Effector memory CD8-positive, alpha-beta T cell (primary cell): ENCODE measurements around the gene CDK19.
A peak's percentile ranks its signal among the peaks of the same experiment; 100 is the strongest.

Experiments used
- ATAC-seq: fragments of 150-1000 bp; cut with Tn5 transposase; replicated peaks from 2 replicates; pipeline ENCODE4 v1.10.0; 2021; ENCODE audit warnings: mild to moderate bottlenecking, moderate library complexity
- DNase-seq, 3 experiments: peaks; one replicate each; pipeline ENCODE4 v3.0.0; 2021
- H3K27ac Mint-ChIP-seq, 2 donors: one replicate each; pipeline ENCODE4 v1.8.0; 2022; ENCODE audit warnings: mild to moderate bottlenecking in 2 of 2, mixed read lengths in 2 of 2, moderate library complexity in 2 of 2
- H3K27me3 Mint-ChIP-seq, 2 donors: one replicate each; pipeline ENCODE4 v1.8.0; 2022; ENCODE audit warnings: mixed read lengths in 2 of 2
- H3K36me3 Mint-ChIP-seq: one replicate; pipeline ENCODE4 v1.8.0; 2022; ENCODE audit warnings: mild to moderate bottlenecking, moderate library complexity, mixed read lengths; ENCODE audit not compliant: insufficient read depth
- H3K4me1 Mint-ChIP-seq, 2 donors: one replicate each; pipeline ENCODE4 v1.8.0; 2022; ENCODE audit warnings: low read depth in 2 of 2, mixed read lengths in 2 of 2
- H3K4me3 Mint-ChIP-seq, 2 donors: one replicate each; pipeline ENCODE4 v1.8.0; 2022; ENCODE audit warnings: mild to moderate bottlenecking in 2 of 2, mixed read lengths in 2 of 2, moderate library complexity in 2 of 2
- H3K9me3 Mint-ChIP-seq, 2 donors: one replicate each; pipeline ENCODE4 v1.8.0; 2022; ENCODE audit warnings: mixed read lengths in 2 of 2

Gene CDK19

DNA sequence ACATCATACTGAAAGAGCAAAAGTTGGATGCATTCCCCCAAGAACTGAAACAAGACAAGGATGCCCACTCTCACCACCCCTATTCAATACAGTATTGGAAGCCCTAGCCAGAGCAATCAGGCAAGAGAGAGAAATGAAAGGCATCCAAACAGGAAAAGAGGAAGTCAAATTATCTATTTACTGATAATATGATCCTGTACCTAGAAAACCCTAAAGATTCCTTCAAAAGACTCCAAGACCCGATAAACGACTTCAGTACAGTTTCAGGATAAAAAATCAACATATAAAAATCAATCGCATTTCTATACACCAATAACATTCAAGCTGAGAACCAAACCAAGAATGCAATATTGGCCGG, 14.5 kb downstream of the CDK19 start:
- Mint-ChIP-seq H3K9me3 (no peaks in the 10 kb centered on the region), H3K4me1 (peaks cover 6 to 23% of the 10 kb centered on the region in 2 donors), H3K27ac (no peak overlapping the region), H3K4me3 (no peak overlapping the region), H3K27me3 (no peaks in the 10 kb centered on the region), H3K36me3 (peaks cover 2% of the 10 kb centered on the region)
- DNase-seq (no peak), ATAC-seq (no peak)

DNA sequence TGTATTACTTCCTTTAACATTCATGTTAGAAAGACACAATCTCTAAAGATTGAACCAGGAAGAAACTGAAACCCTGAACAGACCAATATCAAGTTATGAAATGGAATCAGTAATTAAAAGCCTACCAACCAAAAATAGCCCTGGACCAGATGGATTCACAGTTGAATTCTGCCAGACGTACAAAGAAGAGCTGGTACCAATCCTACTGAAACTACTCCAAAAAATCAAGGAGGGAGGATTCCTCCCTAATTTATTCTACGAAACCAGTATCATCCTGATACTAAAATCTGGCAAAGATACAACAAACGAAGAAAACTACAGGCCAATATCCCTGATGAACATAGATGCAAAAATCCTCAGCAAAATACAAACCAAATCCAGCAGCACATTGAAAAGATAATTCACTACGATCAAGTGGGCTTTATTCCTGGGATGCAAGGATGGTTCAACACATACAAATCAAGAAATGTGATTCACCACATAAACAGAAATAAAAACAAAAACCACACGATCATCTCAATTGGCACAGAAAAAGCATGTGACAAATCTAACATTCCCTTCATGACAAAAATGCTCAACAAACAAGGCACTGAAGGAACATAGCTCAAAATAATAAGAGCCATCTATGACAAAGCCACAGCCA, 15.0 kb downstream of the CDK19 start:
- H3K27ac Mint-ChIP-seq: no peak overlapping the region
- peaks cover 6 to 23% of the 10 kb centered on the region in 2 donors for H3K4me1 Mint-ChIP-seq
- no peak overlapping the region for H3K4me3 Mint-ChIP-seq
- no peaks in the 10 kb centered on the region for H3K27me3 Mint-ChIP-seq
- no peak for ATAC-seq
- no peaks in the 10 kb centered on the region for H3K9me3 Mint-ChIP-seq
- H3K36me3 Mint-ChIP-seq: peaks cover 3% of the 10 kb centered on the region
- DNase-seq: no peak

DNA sequence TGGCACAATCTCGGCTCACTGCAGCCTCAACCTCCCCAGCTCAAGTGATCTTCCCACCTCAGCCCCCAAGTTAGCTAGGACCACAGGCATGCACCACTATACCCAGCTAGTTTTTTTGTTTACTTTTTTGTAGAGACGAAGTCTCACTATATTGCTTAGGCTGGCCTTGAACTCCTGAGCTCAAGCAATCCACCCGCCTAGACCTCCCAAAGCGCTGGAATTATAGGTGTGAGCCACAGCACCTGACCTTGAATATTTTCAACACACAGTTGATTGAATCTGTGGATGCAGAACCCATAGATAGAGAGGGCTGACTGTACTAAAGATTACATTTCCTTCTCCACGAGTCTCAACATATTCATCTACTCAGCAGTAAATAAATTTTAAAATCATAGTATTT, 15.6 kb downstream of the CDK19 start:
- Mint-ChIP-seq H3K36me3 (peaks cover 3% of the 10 kb centered on the region), H3K4me3 (no peak overlapping the region), H3K27ac (no peak overlapping the region), H3K4me1 (peaks cover 6 to 19% of the 10 kb centered on the region in 2 donors), H3K9me3 (no peaks in the 10 kb centered on the region), H3K27me3 (no peaks in the 10 kb centered on the region)
- DNase-seq: no peak
- no peak for ATAC-seq

DNA sequence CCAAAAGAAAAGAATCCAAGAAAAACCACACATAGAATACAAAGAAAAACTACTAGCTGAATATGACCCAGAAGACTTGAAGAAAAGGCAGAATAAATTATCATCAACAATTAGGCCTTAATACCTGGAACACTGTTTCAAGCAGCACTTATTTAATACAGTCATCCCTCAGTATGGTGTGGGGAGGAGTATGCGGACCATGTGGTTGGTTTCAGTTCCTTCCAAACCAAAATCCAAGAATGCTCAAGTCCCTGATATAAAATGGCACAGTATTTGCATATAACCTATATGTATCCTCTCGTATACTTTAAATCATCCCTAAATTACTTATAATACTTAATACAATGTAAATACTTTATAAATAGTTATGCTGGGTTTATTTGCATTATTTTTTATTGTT, 16.1 kb downstream of the CDK19 start:
- Mint-ChIP-seq H3K27ac (no peak overlapping the region), H3K9me3 (no peaks in the 10 kb centered on the region), H3K36me3 (peaks cover 3% of the 10 kb centered on the region), H3K27me3 (no peaks in the 10 kb centered on the region), H3K4me3 (no peak overlapping the region), H3K4me1 (peaks cover 6 to 19% of the 10 kb centered on the region in 2 donors)
- DNase-seq: no peak
- no peak for ATAC-seq

DNA sequence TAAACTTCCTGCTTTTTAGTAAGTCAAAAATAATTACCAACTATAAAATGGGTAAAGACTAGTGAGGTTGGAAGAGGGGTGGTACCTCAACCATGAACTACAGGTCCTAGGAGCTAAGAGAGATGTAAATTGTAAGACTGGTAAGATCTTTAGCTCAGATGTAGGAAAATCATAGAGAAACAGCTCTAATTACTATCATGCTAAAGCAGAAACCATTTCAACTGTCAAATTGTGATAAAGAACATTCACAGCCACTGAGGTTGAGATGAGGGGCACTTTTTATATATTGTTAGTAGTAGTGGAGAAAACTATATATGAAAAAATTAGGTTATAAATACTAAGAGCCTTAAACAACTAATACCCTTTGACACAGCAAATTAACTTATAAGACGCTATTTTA, 20.0 kb downstream of the CDK19 start:
- no peak overlapping the region for H3K27ac Mint-ChIP-seq
- no peaks in the 10 kb centered on the region for H3K27me3 Mint-ChIP-seq
- ATAC-seq (no peak), DNase-seq (no peak)
- H3K9me3 Mint-ChIP-seq: no peaks in the 10 kb centered on the region
- H3K4me3 Mint-ChIP-seq: no peak overlapping the region
- H3K4me1 Mint-ChIP-seq: peaks cover 5 to 7% of the 10 kb centered on the region in 2 donors
- peaks cover 3% of the 10 kb centered on the region for H3K36me3 Mint-ChIP-seq

DNA sequence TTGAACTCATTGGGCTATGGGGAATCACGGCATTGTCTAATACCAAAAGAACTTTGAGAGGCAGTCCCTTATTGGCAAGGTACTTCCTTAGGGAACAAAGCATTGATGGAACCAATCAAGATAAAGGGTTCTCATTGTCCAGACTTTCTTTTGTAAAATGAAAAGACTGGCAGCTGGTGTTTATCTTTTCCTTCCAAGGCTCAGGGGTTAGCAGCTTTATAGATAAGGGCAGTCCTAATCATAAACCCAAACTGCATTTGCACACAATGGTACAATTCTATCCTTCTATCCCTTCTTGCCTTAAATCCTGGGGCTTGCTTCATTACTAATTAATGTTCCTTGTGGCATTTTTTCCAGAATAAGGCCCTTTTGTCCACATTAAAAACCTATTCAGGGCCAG, 28.6 kb downstream of the CDK19 start:
- ATAC-seq (no peak), DNase-seq (no peak)
- no peak overlapping the region for H3K27ac Mint-ChIP-seq
- H3K27me3 Mint-ChIP-seq: no peaks in the 10 kb centered on the region
- peaks cover 25 to 36% of the 10 kb centered on the region in 2 donors for H3K4me1 Mint-ChIP-seq
- no peak overlapping the region for H3K4me3 Mint-ChIP-seq
- no peaks in the 10 kb centered on the region for H3K9me3 Mint-ChIP-seq
- H3K36me3 Mint-ChIP-seq: no peaks in the 10 kb centered on the region

DNA sequence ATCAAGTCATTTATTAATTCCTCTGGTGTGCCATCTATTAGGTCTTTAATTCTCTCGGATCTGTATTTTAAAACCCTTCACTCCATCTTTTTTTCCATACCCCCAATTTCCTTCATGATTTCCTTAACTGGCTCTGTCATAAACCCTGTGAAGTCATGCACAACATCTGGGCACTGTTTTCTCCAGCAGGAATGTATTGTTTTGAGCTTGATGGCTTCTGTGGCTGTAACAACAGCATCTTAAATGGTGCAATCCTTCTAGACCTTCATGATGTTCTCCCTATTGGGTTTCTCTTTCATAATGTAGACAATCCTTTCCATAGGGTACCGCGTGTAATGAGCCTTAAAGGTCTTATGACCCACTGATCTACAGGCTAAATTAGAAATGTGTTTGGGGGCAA, 29.0 kb downstream of the CDK19 start:
- no peak overlapping the region for H3K27ac Mint-ChIP-seq
- H3K9me3 Mint-ChIP-seq: no peaks in the 10 kb centered on the region
- ATAC-seq (no peak), DNase-seq (no peak)
- H3K4me1 Mint-ChIP-seq: peaks cover 29 to 40% of the 10 kb centered on the region in 2 donors
- no peak overlapping the region for H3K4me3 Mint-ChIP-seq
- H3K27me3 Mint-ChIP-seq: no peaks in the 10 kb centered on the region
- no peaks in the 10 kb centered on the region for H3K36me3 Mint-ChIP-seq

DNA sequence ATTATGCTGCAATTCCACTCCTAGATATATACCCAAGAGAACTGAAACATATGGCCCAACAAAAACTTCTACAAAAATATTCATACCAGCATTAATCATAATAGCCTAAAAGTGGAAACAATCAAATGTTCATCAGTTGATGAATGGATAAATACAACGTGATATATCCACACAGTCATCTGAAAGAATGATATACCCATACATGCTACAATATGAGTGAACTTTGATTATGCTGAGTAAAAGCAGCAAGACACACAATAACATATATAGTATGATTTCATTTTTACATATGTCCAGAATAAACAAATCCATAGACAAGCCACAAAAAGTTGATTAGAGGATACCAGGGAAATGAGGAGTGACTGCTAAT, 30.7 kb downstream of the CDK19 start:
- Mint-ChIP-seq H3K27me3 (no peaks in the 10 kb centered on the region), H3K36me3 (peaks cover 4% of the 10 kb centered on the region), H3K4me1 (peaks cover 32 to 43% of the 10 kb centered on the region in 2 donors), H3K4me3 (peak overlapping the region in 1 of 2 donors; percentile 48), H3K27ac (peak overlapping the region; percentile 32 to 72), H3K9me3 (no peaks in the 10 kb centered on the region)
- no peak for DNase-seq
- ATAC-seq: no peak

DNA sequence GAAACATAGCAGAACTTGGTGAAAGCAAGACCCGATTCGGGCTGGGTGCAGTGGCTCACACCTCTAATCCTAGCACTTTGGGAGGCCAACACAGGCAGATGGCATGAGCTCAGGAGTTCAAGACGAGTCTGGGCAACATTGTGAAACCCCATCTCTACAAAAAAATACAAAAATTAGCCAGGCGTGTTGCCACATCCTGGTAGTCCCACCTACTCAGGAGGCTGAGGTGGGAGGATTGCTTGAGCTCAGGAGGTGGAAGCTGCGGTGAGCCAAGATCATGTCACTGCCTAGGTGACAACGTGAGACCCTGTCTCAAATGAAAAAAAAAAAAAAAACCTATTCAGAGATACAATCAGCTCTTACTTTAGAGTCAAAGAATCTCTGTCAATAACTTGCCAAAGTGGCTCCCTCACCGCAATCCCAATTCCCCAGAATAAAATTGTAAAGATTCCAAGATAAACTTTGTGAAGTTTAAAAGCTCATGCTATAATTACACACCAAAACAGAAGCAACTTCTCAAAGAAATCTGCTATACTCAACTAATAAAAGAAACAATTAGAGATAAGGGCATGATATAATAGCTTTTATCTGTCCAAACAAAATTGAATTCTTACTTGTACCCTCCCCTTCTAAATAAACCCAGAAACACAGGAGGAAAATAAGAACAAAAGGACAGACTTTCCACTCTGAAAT, 33.6 kb downstream of the CDK19 start:
- H3K4me1 Mint-ChIP-seq: peaks cover 35 to 43% of the 10 kb centered on the region in 2 donors

DNA sequence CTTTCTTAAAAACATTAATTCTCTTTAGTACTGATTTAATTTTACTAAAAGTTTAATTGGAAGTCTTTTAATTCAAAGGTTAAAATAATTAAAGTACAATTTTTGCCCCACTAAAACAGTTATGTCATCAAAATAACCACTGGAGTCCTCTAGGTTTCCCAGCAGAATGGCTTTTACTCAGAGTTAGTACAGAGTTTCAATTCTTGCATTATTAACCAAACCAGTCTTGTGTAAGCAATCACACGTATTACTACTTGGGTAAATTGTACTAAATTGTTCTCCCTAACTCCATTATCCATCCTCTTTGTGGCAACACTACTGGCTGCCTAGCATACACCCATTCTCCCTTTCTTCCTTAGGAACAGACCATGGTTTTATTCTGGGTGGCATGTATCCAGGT, 36.9 kb downstream of the CDK19 start:
- Mint-ChIP-seq H3K9me3 (no peaks in the 10 kb centered on the region), H3K27ac (no peak overlapping the region), H3K4me3 (no peak overlapping the region), H3K27me3 (no peaks in the 10 kb centered on the region), H3K4me1 (peaks cover 21 to 22% of the 10 kb centered on the region in 2 donors), H3K36me3 (peaks cover 5% of the 10 kb centered on the region)
- DNase-seq: no peak
- no peak for ATAC-seq

More for the DNA sequence above, 33.6 kb downstream of the CDK19 start:
- Mint-ChIP-seq H3K36me3 (peaks cover 5% of the 10 kb centered on the region), H3K27ac (peak overlapping the region in 1 of 2 donors; percentile 42), H3K4me3 (no peak overlapping the region), H3K9me3 (no peaks in the 10 kb centered on the region), H3K27me3 (no peaks in the 10 kb centered on the region)
- DNase-seq (no peak), ATAC-seq (peak; percentile 49)

DNA sequence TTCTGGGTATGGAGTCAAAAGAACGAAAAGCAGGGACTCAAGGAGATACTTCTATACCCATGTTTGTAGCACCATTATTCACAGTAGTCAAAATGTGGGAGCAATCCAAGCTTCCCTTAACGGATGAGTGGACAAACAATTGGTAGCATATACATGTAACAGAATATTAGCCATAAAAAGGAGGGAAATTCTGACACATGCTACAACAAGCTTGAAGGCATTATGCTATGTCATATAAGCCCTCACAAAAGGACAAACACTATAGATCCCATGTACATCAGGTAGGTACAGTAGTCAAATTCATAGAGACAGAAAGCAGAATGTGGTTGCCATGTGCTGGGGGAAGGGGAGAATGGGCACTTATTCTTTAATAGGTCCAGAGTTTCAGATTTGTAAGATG, 37.6 kb downstream of the CDK19 start:
- Mint-ChIP-seq H3K4me1 (peaks cover 17 to 18% of the 10 kb centered on the region in 2 donors), H3K27me3 (no peaks in the 10 kb centered on the region), H3K4me3 (no peak overlapping the region), H3K36me3 (peaks cover 5% of the 10 kb centered on the region), H3K27ac (no peak overlapping the region), H3K9me3 (no peaks in the 10 kb centered on the region)
- ATAC-seq (no peak), DNase-seq (no peak)

DNA sequence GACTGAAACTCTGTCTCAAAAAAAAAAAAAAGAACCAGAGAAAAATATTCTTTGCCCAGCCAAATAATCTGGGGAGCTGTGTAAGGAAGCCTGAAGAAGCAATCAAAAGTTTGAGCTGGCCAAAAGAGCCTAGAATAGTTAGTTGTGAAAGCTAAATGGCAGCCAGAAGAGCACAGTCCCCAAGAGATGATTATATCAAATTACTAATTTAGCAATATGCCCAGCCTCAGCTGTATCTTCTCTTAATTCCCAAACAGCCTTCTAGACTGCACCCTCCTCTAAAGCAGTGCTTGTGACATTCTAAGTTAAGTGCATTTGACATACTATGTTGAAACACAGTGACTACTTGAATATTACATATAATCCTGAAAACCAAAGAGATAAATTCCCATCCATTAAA, 38.9 kb downstream of the CDK19 start:
- Mint-ChIP-seq H3K4me1 (peaks cover 5 to 7% of the 10 kb centered on the region in 2 donors), H3K36me3 (peaks cover 5% of the 10 kb centered on the region), H3K27ac (no peak overlapping the region), H3K9me3 (no peaks in the 10 kb centered on the region), H3K27me3 (no peaks in the 10 kb centered on the region), H3K4me3 (no peak overlapping the region)
- DNase-seq (no peak), ATAC-seq (no peak)

DNA sequence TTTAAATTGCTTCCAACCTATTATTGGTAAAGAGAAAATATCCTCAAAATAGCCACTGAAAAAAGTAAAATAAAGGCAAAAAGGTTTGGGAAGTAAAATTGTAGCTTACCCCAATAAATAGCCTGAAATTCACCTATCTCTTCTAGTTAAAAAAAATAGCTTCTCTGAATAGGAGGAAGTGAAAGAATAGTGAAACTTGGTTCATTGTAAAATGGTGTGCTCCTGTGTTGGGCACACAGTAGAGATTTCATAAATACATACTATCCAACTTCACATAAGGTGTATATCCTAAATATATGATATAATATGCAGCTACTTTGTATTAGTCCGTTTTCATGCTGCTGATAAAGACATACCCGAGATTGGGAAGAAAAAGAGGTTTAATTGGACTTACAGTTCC, 45.3 kb downstream of the CDK19 start:
- H3K27me3 Mint-ChIP-seq: no peaks in the 10 kb centered on the region
- H3K36me3 Mint-ChIP-seq: peaks cover 3% of the 10 kb centered on the region
- no peaks in the 10 kb centered on the region for H3K9me3 Mint-ChIP-seq
- no peak overlapping the region for H3K27ac Mint-ChIP-seq
- no peak for DNase-seq
- no peak for ATAC-seq
- peaks cover 4 to 8% of the 10 kb centered on the region in 2 donors for H3K4me1 Mint-ChIP-seq
- no peak overlapping the region for H3K4me3 Mint-ChIP-seq

DNA sequence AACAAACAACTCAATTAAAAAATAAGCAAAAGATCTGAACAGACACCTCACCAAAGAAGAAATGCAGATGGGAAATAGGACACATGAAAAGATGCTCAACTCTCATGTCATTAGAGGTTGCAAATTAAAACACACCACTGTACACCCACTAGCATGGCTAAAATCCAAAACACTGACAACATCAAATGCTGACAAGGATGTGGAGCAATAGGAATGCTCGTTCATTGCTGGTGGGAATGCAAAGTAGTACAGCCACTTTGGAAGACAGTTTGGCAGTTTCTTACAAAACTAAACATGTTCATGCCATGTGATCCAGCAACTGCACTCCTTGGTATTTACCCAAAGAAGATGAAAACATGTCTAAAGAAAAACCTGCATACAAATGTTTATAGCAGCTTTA, 47.2 kb downstream of the CDK19 start:
- H3K9me3 Mint-ChIP-seq: no peaks in the 10 kb centered on the region
- DNase-seq (no peak), ATAC-seq (no peak)
- H3K4me3 Mint-ChIP-seq: no peak overlapping the region
- peaks cover 3% of the 10 kb centered on the region for H3K36me3 Mint-ChIP-seq
- H3K27ac Mint-ChIP-seq: no peak overlapping the region
- H3K4me1 Mint-ChIP-seq: peaks cover 4 to 8% of the 10 kb centered on the region in 2 donors
- no peaks in the 10 kb centered on the region for H3K27me3 Mint-ChIP-seq
